RWPE2 (cell line): Measurements from ENCODE around the gene PARP16.
"Not testable (repeated sequence)": the region's sequence is repeated elsewhere in the genome, so short reads cannot be mapped to it uniquely, and the experiment has no call there.

Source experiments
- ATAC-seq: fragments of 200-7000 bp; cut with Tn5 transposase; 3 replicates; pipeline ENCODE4 v1.9.1; 2021; ENCODE audit warnings: low read depth
- DNase-seq: peaks from one replicate; pipeline ENCODE4 v3.0.0-alpha.2; 2020; ENCODE audit warnings: low spot score
- H3K27ac ChIP-seq: fragments of 450-650 bp; 2 replicates; pipeline ENCODE4 v1.5.1; 2017; ENCODE audit warnings: mild to moderate bottlenecking; ENCODE audit not compliant: poor library complexity, severe bottlenecking
- H3K27me3 ChIP-seq: fragments of 250-450 bp; sonication (Bioruptor Pico); 2 replicates; pipeline ENCODE4 v1.5.1; 2021; ENCODE audit warnings: mild to moderate bottlenecking, moderate library complexity; ENCODE audit not compliant: insufficient read depth, poor library complexity, severe bottlenecking
- H3K36me3 ChIP-seq: fragments of 250-450 bp; sonication (Bioruptor Pico); 2 replicates; pipeline ENCODE4 v1.5.1; 2020; ENCODE audit warnings: low read depth, mild to moderate bottlenecking, moderate library complexity
- H3K4me1 ChIP-seq: fragments of 250-450 bp; sonication (Bioruptor Pico); 2 replicates; pipeline ENCODE4 v1.5.1; 2021; ENCODE audit warnings: mild to moderate bottlenecking, moderate library complexity; ENCODE audit not compliant: insufficient read depth, poor library complexity, severe bottlenecking
- H3K4me3 ChIP-seq: fragments of 250-450 bp; sonication (Bioruptor Pico); 2 replicates; pipeline ENCODE4 v1.5.1; 2021; ENCODE audit warnings: mild to moderate bottlenecking, moderate library complexity; ENCODE audit not compliant: severe bottlenecking
- H3K9me3 ChIP-seq: fragments of 250-450 bp; sonication (Bioruptor Pico); 2 replicates; pipeline ENCODE4 v1.5.1; 2021; ENCODE audit warnings: mild to moderate bottlenecking, moderate library complexity; ENCODE audit not compliant: severe bottlenecking
- CTCF ChIP-seq: fragments of 450-650 bp; IDR thresholded peaks from one replicate; pipeline ENCODE4 v1.5.1; 2017; ENCODE audit warnings: mild to moderate bottlenecking, moderate library complexity; ENCODE audit not compliant: poor library complexity, severe bottlenecking

PARP16 gene

GRCh38 chr15:65277015-65277414 is 9.7 kb downstream of the PARP16 start:
- no peak for DNase-seq

GRCh38 chr15:65275728-65276126 is 11.0 kb downstream of the PARP16 start:
- Histone ChIP-seq H3K36me3 (peaks cover under 1% of the 10 kb centered on the region), H3K4me1 (no peaks in the 10 kb centered on the region), H3K27me3 (no peaks in the 10 kb centered on the region), H3K27ac (no peak overlapping the region), H3K9me3 (no peaks in the 10 kb centered on the region), H3K4me3 (no peak overlapping the region)
- DNase-seq: no peak
- TF ChIP-seq CTCF: no peak
- peak; percentile 34 for ATAC-seq

More at GRCh38 chr15:65277015-65277414, 9.7 kb downstream of the PARP16 start:
- Histone ChIP-seq H3K4me3 (no peak overlapping the region), H3K36me3 (no peaks in the 10 kb centered on the region), H3K4me1 (no peaks in the 10 kb centered on the region), H3K27me3 (no peaks in the 10 kb centered on the region), H3K27ac (no peak overlapping the region), H3K9me3 (no peaks in the 10 kb centered on the region)
- ATAC-seq: no peak
- TF ChIP-seq CTCF: no peak

GRCh38 chr15:65275104-65275727 is 11.5 kb downstream of the PARP16 start:
- no peaks in the 10 kb centered on the region for H3K4me1 ChIP-seq
- no peaks in the 10 kb centered on the region for H3K9me3 ChIP-seq
- H3K4me3 ChIP-seq: no peak overlapping the region
- peaks cover 6% of the 10 kb centered on the region for H3K36me3 ChIP-seq
- no peaks in the 10 kb centered on the region for H3K27me3 ChIP-seq
- no peak for DNase-seq
- TF ChIP-seq CTCF: no peak
- H3K27ac ChIP-seq: no peak overlapping the region
- ATAC-seq: no peak; the same call in 2 of the 3 replicates

- DNase-seq, H3K4me3 ChIP-seq, H3K27ac ChIP-seq, H3K9me3 ChIP-seq, H3K27me3 ChIP-seq, H3K4me1 ChIP-seq: not testable (repeated sequence)
- H3K36me3 ChIP-seq: peaks cover 15% of the 10 kb centered on the region
- peak; percentile 96 for TF ChIP-seq CTCF
- peak; percentile 84 for ATAC-seq
Observed at GRCh38 chr15:65270811-65271545, 15.7 kb downstream of the PARP16 start.

GRCh38 chr15:65268411-65268810 is 18.3 kb downstream of the PARP16 start:
- H3K4me1 ChIP-seq: no peaks in the 10 kb centered on the region
- peaks cover 15% of the 10 kb centered on the region for H3K36me3 ChIP-seq
- ATAC-seq (no peak), DNase-seq (no peak)
- H3K27ac ChIP-seq: no peak overlapping the region
- no peak for TF ChIP-seq CTCF
- no peak overlapping the region for H3K4me3 ChIP-seq
- no peaks in the 10 kb centered on the region for H3K9me3 ChIP-seq
- H3K27me3 ChIP-seq: no peaks in the 10 kb centered on the region
